NAMALWA (cell line): ENCODE results near the gene PNPLA4.

Experiments used
- DNase-seq: peaks from one replicate; pipeline ENCODE4 v3.0.0-alpha.2; 2015; ENCODE audit warnings: low spot score

Gene PNPLA4

DNA sequence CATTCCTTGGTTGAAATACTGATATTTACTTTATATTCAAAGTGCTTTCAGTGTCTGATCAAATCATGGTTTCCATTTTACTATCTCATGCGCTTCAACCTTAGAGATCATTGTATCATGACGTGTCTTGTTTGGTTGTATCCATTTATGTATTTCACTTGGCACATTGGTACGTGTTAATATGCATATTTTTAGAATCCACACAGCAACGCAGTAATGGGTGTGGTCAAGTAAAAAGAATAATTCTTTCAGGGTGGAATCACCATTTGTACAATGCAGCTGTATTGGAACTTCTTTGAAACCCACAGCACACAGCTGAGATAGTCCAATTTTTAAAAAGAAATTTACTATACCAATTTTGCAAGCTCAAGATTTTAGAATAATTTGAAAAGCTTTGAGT lies 55.2 kb downstream of the PNPLA4 start:
- no peak for DNase-seq

DNA sequence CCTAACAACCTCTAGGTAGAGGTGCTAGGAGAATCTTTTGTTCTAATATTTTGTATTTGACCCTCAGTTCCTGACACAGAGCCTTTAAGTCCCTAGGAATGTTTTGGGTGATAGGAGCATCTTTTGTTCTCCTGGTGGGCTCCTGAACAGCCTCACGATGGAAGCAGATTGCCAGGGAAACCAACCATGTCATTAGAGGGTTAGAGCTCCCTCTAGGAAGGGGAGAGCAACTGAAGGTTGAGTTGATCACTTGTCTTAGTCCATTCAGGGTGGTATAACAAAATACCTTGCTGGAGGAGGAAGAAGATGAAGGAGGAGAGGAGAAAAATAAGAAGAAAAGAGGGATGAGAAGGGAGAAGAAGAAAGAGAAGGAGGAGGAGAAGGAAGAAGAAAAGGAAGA lies 75.0 kb downstream of the PNPLA4 start:
- DNase-seq, result peak; percentile 1
